CD4-positive, alpha-beta T cell treated with Interleukin-12 subunit alpha and Interleukin-12 subunit beta, for 1 hour (primary cell): ENCODE data around the gene ARG2.
A peak's percentile ranks its signal among the peaks of the same experiment; 100 is the strongest.

Experiments
- DNase-seq: peaks from one replicate; pipeline ENCODE4 v3.0.0-alpha.2; 2020

The ARG2 gene

GRCh38 chr14:67695394-67695949 lies 75.8 kb downstream of the ARG2 start, which contains the start of gene RDH11:
TSS of gene RDH11 (minus strand) at chr14:67695764. CDS start at chr14:67695703, 61 bp downstream.
- DNase-seq: peak; percentile 89

- no peak for DNase-seq
Measured at GRCh38 chr14:67697006-67697405, 77.3 kb downstream of the ARG2 start.

- DNase-seq: no peak
Measured at GRCh38 chr14:67698179-67698578, 78.5 kb downstream of the ARG2 start.
